Smooth muscle cell (in vitro differentiated cells): ENCODE measurements around the gene ARHGAP24. TPM values are rescaled to one million over a fixed set of nuclear protein-coding genes. Genes with fewer than 3 reads are reported as not detected.
A peak's percentile ranks its signal among the peaks of the same experiment; 100 is the strongest.

ENCODE experiments used
- DNase-seq: peaks from one replicate; lab custom pipeline; 2025; ENCODE audit not compliant: unreplicated experiment; lab: John Stamatoyannopoulos, UW
- H2AFZ ChIP-seq: fragments of 200-600 bp; sonication (generic); 2 replicates; pipeline ENCODE4 v1.6.0; 2016; ENCODE audit warnings: antibody characterized with exemption, low read depth, mild to moderate bottlenecking
- H3F3A ChIP-seq: fragments of 200-600 bp; sonication (generic); 2 replicates; pipeline ENCODE4 v1.6.0; 2017; ENCODE audit warnings: antibody characterized with exemption, low read depth
- H3K27ac ChIP-seq: fragments of 200-600 bp; sonication (generic); 2 replicates; pipeline ENCODE4 v1.5.1; 2016; ENCODE audit warnings: low read depth, mild to moderate bottlenecking
- H3K27me3 ChIP-seq: fragments of 200-600 bp; sonication (generic); 2 replicates; pipeline ENCODE4 v1.6.1; 2016; ENCODE audit warnings: low read depth, mild to moderate bottlenecking
- H3K36me3 ChIP-seq: fragments of 200-600 bp; sonication (generic); 2 replicates; pipeline ENCODE4 v1.5.1; 2016; ENCODE audit warnings: low read depth
- H3K4me1 ChIP-seq: fragments of 200-600 bp; sonication (generic); 2 replicates; pipeline ENCODE4 v1.5.1; 2016; ENCODE audit warnings: low read depth
- H3K4me2 ChIP-seq: fragments of 200-600 bp; sonication (generic); 2 replicates; pipeline ENCODE4 v1.6.0; 2016; ENCODE audit warnings: mild to moderate bottlenecking
- H3K4me3 ChIP-seq: fragments of 200-600 bp; sonication (generic); 2 replicates; pipeline ENCODE4 v1.5.1; 2016; ENCODE audit warnings: mild to moderate bottlenecking
- H3K79me2 ChIP-seq: fragments of 200-600 bp; sonication (generic); 2 replicates; pipeline ENCODE4 v1.6.0; 2016; ENCODE audit warnings: low read depth, mild to moderate bottlenecking
- H3K9ac ChIP-seq: fragments of 200-600 bp; sonication (generic); 2 replicates; pipeline ENCODE4 v1.6.0; 2016; ENCODE audit warnings: low read depth
- H3K9me3 ChIP-seq: fragments of 200-600 bp; sonication (generic); replicated peaks from 2 replicates; pipeline ENCODE4 v1.5.1; 2016; ENCODE audit warnings: low read depth
- H4K20me1 ChIP-seq: fragments of 200-600 bp; sonication (generic); 2 replicates; pipeline ENCODE4 v1.6.0; 2016; ENCODE audit warnings: low read depth
- CTCF ChIP-seq: fragments of 200-600 bp; sonication (generic); IDR thresholded peaks from 2 replicates; pipeline ENCODE4 v1.5.1; 2017; ENCODE audit warnings: borderline replicate concordance, mild to moderate bottlenecking, antibody characterized with exemption; ENCODE audit not compliant: insufficient read depth, poor library complexity, severe bottlenecking
- WGBS: methylation state at CpG from one replicate; pipeline ENCODE4 v1.1.7; 2016; ENCODE audit warnings: low lambda C conversion rate; 5-methylcytosine and 5-hydroxymethylcytosine counted together
- polyA plus RNA-seq: library from polyadenylated mRNA; unstranded; fragments of >200 nt; fragmentation: Nextera tagmentation; extraction: Ambion mirVana; gene quantifications from 2 replicates; pipeline ENCODE4 v1.2.1, GENCODE V29; 2016
- total RNA-seq: library from RNA; depleted of rRNA; stranded (reverse); fragments of >200 nt; gene quantifications from 2 replicates; pipeline ENCODE4 v1.2.3, GENCODE V29; 2014

ARHGAP24 gene
- total and polyA plus RNA-seq, 2 experiments from 2014 or later = 4.9 to 18.2 TPM

DNA sequence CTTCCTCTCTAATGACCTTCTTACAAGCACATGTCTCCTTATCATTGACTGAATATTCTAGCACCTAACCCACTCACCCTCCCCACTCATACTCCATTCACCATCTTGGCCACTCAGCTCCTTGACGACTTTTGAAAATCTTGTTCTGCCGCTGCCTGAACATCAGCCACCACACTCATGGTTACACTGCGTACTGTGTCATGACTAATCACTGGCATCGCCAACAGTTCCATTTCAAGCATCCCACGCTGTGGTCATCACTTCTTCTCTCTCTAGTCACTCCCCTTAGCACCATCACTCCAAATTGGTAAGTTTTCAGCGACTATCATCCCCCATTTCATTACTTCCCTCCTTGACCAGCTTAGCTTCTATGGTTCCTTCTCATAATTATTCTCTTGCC is 532.1 kb downstream of the ARHGAP24 start:
- no peaks in the 10 kb centered on the region for H4K20me1 ChIP-seq
- no peaks in the 10 kb centered on the region for H3K79me2 ChIP-seq
- H3K9ac ChIP-seq = no peak overlapping the region
- no peaks in the 10 kb centered on the region for H3K4me1 ChIP-seq
- no peak overlapping the region for H2AFZ ChIP-seq
- no peak overlapping the region for H3K4me3 ChIP-seq
- WGBS = 97% methylated on average over 6 of the region's 6 CpGs
- no peak for TF ChIP-seq CTCF
- H3K27me3 ChIP-seq = no peaks in the 10 kb centered on the region
- no peak overlapping the region for H3K4me2 ChIP-seq
- no peaks in the 10 kb centered on the region for H3K9me3 ChIP-seq
- no peaks in the 10 kb centered on the region for H3F3A ChIP-seq
- H3K36me3 ChIP-seq = no peaks in the 10 kb centered on the region
- DNase-seq = no peak
- no peak overlapping the region for H3K27ac ChIP-seq

DNA sequence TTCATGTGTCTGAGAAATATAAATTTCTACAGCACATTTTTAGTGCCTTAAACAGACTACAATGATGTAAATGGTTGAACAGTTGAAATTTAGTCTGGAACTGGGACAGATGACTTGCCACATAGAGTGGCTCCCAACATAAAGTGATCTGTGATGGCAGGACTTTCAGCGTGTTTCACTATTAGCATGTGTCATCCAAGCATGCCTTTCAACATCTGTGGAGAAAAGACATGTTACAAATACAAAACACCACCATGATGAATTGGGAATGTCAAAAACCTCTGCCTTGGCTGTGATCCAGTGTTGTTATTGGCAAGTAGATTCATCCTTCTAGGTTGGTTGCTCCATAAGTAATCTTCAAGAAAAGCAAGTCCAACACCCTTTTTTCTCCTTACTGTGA is 536.2 kb downstream of the ARHGAP24 start:
- Histone ChIP-seq H3K36me3 (no peaks in the 10 kb centered on the region), H3K27ac (no peak overlapping the region), H3K27me3 (no peaks in the 10 kb centered on the region), H3K4me1 (peaks cover 14% of the 10 kb centered on the region), H3K9ac (no peak overlapping the region), H2AFZ (no peak overlapping the region), H4K20me1 (no peaks in the 10 kb centered on the region), H3K4me3 (no peak overlapping the region), H3F3A (no peaks in the 10 kb centered on the region), H3K9me3 (no peaks in the 10 kb centered on the region), H3K4me2 (no peak overlapping the region), H3K79me2 (no peaks in the 10 kb centered on the region)
- no peak for TF ChIP-seq CTCF
- WGBS = 84% methylated on average over 1 of the region's 1 CpG
- DNase-seq = no peak

GRCh38 chr4:86013621-86014020 is 538.7 kb downstream of the ARHGAP24 start:
- 54% methylated on average over 4 of the region's 4 CpGs for WGBS
- no peaks in the 10 kb centered on the region for H3K36me3 ChIP-seq
- DNase-seq = no peak
- no peak overlapping the region for H2AFZ ChIP-seq
- H3K4me3 ChIP-seq = no peak overlapping the region
- peaks cover 14% of the 10 kb centered on the region for H3K4me1 ChIP-seq
- H3K9me3 ChIP-seq = no peaks in the 10 kb centered on the region
- no peaks in the 10 kb centered on the region for H3F3A ChIP-seq
- peak overlapping the region; percentile 33 for H3K4me2 ChIP-seq
- H3K9ac ChIP-seq = no peak overlapping the region
- TF ChIP-seq CTCF = no peak
- no peaks in the 10 kb centered on the region for H3K27me3 ChIP-seq
- H3K79me2 ChIP-seq = no peaks in the 10 kb centered on the region
- H3K27ac ChIP-seq = no peak overlapping the region
- no peaks in the 10 kb centered on the region for H4K20me1 ChIP-seq

GRCh38 chr4:86014599-86014998 is 539.6 kb downstream of the ARHGAP24 start:
- Histone ChIP-seq H3K9ac (no peak overlapping the region), H3K4me2 (peak overlapping the region; percentile 60), H3K36me3 (no peaks in the 10 kb centered on the region), H3K27ac (peak overlapping the region; percentile 11), H3K4me3 (no peak overlapping the region), H3K4me1 (peaks cover 14% of the 10 kb centered on the region), H3K79me2 (no peaks in the 10 kb centered on the region), H2AFZ (no peak overlapping the region), H3K27me3 (no peaks in the 10 kb centered on the region), H4K20me1 (no peaks in the 10 kb centered on the region), H3K9me3 (no peaks in the 10 kb centered on the region), H3F3A (no peaks in the 10 kb centered on the region)
- TF ChIP-seq CTCF = no peak
- no peak for DNase-seq
- 33% methylated on average over 5 of the region's 5 CpGs for WGBS
